ENCODE results near the gene ATP5F1E.
"Not testable (repeated sequence)": the region's sequence is repeated elsewhere in the genome, so short reads cannot be mapped to it uniquely, and the experiment has no call there.

Gene ATP5F1E

DNA sequence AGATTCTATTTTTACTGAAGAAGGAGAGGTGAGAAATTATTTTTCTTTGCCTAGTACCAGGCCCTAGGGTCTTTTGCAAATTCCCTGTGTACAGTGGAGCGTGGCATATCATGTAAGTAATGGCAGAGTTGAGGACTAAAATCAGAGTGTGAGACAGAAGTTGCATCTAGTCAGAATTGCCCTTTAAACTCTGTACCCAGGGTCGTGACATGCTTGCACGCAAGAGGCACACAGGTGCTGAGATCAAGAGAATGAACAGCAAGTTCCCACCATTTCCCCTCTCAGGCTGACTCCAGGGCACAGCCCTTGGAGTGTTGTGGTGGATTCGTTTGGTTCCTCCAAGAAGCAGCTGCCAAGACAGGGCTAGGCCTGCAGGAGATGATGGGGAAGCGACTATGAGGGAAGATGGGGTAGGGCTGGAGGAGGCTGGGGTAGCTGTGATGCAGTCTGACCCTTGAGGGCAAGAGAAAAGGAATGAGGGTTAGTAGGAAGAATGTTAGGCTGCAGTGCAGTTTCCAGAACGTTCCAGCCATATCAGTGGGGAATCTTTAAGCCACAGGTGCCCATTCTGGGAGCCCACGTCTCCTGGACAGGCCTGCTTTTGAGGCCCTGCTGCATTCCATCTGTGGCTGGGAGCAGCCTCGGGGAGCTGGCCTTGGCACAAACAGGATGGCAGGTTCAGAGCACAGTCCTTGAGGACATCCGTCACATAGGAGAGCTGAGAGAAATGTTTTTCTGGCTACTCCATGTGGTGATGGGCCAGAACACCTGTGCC lies 44.2 kb downstream of the ATP5F1E start:
- DNase-seq, result no peak

DNA sequence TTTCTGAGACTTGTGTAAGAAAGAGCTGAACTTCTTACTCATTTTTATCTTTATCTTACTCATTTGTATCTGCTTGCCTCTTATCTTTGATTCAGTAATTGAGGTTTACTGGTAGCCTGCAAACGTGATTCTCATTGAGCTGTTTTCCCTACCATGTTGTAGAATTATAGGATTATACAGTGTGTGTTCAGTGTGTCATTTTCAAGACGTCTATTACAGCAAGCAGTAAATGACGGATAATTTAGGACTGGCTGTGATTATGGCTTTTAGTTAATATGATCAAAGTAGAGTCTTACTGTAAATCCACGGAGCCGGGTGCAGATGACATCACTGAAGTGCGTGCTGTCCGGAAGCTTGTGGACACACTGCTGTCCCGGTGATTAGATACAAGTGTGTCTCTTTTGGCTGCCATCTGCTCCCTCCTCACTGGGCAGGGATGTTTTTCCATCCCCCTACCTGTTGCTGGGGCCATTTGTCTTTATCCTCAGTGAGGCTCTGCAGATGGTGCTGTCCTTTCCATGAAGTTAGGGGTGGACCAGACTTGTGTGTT lies 45.1 kb downstream of the ATP5F1E start:
- DNase-seq, result no peak

DNA sequence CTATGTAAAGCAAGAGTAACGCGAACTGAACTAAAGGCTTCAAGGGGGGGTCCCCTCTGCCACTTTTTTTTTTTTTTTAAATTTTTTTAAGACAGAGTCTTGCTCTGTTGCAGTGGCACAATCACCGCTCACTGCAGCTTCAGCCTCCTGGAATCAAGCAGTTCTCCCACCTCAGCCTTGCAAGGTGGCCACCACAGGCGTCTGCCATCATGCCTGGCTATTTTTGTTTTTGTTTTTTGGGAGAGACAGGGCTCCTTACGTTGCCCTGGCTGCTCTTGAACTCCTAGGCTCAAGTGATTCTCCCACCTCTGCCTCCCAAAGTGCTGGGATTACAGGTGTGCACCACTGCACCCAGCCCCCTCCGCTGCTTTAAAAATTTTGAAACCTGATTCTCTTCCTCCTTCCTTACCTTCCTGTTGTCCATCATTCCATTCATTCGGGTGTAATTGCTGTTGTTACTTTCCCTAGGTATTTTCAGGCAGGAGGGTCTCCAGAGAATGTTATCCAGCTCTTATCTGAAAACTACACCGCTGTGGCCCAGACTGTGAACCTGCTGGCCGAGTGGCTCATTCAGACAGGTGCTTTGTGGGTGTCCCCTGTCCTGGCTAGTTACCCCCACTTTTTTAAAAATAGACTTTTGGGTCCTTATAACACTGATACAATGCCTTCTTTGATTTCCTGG lies 45.7 kb downstream of the ATP5F1E start:
- no peak for DNase-seq

DNA sequence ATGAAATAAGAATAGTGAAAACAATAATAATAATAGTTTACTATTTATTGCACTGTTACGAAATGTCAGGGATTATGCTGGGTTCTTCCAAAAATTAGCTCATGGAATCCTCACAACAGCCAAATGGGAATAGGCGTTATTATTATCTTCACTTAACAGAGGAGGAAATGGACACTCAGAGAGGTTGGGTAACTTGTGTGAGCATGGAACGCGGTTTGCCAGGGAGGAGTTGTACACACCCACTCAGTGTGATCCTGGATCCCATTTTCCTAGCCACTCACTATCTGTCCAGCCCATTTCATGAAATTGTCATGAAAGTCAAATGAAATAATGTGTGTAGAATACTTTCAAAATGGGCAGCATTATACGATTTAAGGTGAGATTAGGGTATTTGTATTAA lies 46.5 kb downstream of the ATP5F1E start:
- DNase-seq, result no peak

DNA sequence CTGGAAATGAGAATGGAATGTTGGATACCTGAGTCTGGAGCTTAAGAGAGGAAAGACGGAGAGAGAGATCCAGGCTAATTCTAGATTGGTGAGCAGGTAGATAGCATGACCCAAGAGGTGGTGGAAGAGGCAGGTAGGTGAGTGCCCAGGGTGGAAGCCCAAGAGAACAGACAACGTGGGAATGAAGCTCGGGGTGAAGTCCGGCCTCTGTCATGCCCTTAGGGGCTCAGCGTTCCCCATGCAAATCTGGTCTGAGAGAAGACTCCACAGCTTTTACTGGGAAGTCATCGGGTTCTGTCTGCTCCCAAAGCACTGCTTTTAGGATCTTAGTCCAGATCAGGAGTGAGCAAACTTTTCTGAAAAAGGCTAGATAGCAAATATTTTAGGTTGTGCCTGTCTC lies 47.4 kb downstream of the ATP5F1E start:
- DNase-seq, result no peak

DNA sequence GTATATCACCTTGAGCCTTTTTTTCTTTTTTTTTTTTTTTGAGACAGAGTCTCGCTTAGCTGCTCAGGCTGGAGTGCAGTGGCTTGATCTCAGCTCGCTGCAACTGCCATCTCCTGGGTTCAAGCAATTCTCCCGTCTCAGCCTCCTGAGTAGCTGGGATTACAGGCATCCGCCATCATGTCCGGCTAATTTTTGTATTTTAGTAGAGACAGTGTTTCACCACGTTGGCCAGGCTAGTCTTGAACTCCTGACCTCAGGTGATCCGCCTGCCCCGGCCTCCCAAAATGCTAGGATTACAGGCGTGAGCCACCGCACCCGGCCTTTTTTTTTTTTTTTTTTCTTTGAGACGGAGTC lies 49.0 kb downstream of the ATP5F1E start:
- DNase-seq, result not testable (repeated sequence)

DNA sequence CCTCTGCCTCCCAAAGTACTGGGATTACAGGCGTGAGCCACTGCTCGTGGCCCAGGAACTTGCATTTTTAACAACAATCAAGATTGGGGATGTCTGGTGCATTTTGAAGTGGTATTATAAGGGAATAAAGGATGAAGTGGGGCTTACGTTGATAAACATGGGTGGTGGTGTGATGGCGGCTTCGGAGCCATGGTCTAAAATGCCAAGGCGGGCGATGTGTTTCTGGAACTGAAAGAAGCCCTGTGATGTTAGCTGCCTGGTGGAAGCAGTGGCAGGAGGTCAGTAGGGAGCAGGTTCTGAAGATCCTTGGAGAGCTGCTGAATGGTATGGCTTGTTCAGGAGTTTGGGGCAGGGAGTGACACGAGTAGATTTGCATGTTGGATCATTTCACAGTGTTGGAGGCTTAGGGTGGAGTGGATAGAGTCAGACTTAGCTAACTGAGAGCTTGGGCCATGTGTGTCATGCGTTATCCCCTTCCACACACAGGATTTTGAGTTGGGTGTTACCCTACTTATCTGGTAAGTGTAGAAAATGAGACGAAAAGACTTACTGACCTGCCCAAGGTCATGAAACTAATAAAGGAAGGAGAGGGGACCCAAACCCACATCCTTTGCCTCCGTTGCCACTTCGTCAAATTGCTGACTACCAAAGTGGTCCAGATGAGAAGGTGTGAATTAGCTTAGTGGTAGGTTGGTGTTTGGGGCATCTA lies 49.6 kb downstream of the ATP5F1E start:
- no peak for DNase-seq

DNA sequence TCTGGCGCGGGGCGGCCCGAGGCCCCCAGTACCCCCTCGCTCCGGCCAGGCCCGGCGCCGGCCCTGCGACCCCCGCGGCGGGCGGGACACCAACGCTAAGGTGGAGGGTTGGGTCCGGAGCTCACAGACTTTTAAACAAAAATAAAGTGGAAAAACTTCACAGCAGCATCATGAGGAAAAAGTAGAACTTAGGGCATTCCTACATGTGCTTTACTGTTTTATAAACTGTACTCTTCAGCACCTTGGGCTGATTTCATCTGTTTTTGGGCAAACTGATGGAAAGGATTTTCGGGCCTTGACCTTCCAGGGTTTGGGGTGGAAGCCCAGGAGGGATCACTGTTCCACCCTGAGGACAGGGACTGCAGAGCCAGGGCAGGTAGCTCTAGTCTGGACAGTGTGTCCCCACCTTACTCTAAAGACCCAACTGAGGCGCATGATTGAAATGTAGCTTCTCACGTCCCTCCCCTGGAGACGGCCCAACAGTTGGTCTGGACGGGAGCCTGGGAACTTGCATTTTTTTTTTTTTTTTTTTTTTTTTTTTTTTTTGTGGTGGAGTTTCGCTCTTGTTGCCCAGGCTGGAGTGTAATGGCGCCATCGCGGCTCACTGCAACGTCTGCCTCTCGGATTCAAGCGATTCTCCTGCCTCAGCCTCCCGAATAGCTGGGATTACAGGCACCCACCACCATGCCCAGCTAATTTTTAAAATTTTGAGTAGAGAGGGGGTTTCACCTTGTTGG lies 50.3 kb downstream of the ATP5F1E start:
- DNase-seq, result peak; percentile 13

DNA sequence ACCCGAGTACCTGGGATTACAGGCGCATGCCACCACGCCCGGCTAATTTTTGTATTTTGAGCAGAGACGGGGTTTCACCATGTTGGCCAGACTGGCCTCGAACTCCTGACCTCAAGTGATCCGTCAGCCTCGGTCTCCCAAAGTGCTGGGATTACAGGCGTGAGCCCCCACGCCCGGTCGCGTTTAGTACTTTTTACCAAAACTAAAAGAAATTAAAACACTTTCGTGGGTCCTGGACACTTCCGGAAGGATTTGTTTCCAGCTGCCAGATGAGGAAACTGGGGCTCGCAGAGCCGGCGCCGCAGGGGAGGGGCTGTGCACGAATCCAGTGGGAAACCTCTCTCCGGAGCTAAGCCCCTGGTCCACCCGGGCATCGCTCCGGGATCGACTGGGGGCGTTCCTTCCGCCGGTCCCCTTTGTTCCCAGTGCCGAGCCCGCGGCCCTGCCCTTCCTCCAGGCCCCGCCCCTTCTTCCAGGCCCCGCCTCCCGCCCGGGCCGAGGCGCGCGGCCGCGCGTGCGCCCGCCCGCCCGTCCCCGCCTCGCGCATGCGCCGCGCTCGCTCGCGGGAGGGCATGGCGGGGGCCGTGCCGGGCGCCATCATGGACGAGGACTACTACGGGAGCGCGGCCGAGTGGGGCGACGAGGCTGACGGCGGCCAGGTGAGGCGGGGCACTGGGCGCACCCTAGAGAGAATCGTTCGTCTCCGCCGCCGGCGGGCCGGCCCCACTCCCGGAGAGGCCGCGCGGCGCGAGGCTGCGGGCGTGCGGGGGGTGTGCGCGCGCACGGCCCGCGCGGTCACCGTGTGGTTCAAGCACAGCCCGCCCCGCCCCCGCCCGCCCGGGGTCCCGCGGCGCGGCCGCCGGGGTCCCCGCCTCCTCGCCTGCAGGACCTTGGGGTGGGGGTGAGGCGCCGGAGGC lies 51.2 kb downstream of the ATP5F1E start, which contains the start of gene NELFCD:
TSS of gene NELFCD (plus strand) at position 546 of the 917 bp plus-strand sequence. CDS start at position 600, 54 bp downstream.
- peak; percentile 83 for DNase-seq

DNA sequence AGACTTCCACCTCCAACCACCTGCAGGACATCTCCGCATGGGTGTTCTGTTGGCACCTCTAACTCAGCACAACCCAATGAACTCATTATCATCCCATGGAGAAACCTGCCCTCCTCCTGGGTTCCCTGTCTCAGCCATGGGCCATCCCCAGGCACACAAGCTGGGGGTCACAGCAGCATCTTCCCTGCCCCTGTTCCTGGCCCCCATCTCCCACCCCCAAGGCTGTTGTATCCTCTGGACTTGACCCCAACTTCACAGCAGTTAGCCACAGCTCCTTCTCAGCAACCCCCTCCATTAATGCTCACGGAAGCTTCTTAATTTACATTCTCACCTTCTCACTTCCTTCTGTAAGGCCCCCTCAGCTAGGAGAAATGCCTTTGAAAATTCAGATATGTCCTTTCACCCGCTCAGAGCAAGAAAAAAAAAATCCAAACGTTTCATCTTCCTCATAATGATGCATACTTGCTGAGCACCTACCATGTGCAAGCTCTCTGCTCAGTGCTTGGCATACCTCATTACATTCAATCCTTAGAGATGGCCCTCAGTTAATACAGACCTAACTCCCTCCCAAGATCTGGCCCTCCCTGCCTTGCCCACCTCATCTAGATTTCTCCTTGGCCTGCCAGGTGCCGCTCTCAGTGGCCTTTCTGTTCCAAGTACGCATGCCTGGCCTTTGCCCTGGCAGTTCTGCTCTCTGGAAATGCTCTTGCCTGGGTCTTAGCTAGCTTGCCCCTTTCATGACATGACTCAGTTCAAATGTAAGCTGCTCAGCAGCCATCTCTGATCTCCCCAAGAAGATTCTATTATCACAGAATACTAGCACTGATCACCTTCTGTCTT lies 53.6 kb downstream of the ATP5F1E start:
- DNase-seq, result no peak

DNA sequence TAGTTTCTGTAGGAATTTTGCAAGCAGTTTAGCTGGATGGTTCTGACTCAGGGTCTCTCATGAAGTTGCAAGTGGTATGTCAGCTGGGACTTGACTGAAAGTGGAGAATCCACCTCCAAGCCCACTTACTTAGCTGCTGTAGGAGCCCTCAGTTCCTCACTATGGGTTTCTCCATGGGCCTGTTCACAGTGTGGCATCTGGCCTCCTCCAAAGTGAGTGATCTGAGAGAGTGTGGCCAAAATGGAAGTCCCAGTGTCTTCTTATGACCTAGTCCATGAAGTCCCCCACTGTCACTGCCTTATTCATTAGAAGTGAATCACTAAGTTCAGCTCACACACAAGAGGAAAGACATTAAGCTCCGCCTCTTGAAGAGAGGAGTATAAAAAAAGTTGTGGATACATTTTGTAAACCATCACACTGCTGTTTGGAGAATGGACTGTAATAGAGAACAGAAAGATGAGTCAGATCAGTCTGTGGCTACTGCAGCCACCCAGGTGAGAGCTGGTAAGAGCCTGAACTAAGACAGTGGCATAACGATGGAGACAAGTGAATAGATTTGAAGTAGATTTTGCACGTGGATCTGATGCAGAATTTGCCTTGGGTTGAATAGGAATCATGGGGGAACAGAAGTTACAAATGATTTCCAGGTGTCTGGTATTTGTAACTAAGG lies 55.9 kb downstream of the ATP5F1E start:
- peak; percentile 5 for DNase-seq
